Measurements from ENCODE around the gene FBLN7. TPM values are rescaled to one million over a fixed set of nuclear protein-coding genes. Genes with fewer than 3 reads are reported as not detected.
A peak's percentile ranks its signal among the peaks of the same experiment; 100 is the strongest.

The FBLN7 gene
- total RNA-seq, 3 donors from 2014 or later, result 9.2 to 15.7 (median 11.0) TPM

DNA sequence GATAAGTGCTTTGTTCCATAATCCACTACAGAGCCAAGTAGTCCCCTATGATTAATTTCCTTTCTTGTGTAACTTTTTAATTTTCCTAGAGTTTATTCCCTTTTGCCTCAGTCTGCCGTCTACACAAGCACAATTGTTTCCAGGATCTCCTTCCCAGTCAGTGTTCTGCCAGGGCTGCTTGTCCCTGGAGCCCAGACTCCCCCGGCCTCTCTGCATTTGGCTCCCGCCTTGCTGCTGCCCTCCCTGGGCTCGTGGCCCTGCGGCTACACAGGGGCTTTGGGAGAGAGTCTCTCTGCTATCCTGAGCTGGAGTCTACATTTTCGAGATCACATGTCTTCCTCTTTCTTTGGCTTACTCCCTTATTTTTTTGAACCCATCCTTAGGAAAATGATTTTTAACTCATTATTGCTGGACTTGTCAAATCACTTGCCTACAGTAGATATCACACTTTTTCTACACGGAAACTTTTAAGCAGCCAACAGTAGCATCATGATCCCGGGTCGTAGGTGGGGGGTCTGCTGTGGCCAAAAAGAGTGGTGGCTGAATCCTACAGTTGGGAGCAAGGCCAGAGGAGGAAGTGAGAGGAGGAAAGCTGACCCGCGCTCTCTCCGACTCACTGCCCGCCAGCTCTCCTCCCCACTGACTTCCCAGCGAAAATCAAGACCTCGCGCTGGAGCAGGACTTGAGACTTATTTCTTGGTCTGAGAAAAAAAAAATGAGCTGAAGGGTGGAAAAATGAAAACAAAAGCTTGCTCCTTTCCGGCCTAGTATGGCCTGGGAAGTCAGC is 9.4 kb downstream of the FBLN7 start:
- intact Hi-C loops (cut with DNase I; ENCODE audit: low total_unique reads), result no loop called here
- Histone ChIP-seq H3K36me3 (no peaks in the 10 kb centered on the region), H3K9me3 (no peaks in the 10 kb centered on the region), H3K4me3 (peak overlapping the region in 1 of 3 donors; percentile 22), H3K27me3 (no peaks in the 10 kb centered on the region), H3K27ac (peak overlapping the region; percentile 46 to 88), H3K4me1 (peaks cover 0 to 8% of the 10 kb centered on the region in 2 donors)
- TF ChIP-seq POLR2AphosphoS5 (IDR thresholded peaks at IDR 0.05) (no peak), POLR2A (IDR thresholded peaks at IDR 0.05) (no peak)
- TF ChIP-seq, protein P1, sequence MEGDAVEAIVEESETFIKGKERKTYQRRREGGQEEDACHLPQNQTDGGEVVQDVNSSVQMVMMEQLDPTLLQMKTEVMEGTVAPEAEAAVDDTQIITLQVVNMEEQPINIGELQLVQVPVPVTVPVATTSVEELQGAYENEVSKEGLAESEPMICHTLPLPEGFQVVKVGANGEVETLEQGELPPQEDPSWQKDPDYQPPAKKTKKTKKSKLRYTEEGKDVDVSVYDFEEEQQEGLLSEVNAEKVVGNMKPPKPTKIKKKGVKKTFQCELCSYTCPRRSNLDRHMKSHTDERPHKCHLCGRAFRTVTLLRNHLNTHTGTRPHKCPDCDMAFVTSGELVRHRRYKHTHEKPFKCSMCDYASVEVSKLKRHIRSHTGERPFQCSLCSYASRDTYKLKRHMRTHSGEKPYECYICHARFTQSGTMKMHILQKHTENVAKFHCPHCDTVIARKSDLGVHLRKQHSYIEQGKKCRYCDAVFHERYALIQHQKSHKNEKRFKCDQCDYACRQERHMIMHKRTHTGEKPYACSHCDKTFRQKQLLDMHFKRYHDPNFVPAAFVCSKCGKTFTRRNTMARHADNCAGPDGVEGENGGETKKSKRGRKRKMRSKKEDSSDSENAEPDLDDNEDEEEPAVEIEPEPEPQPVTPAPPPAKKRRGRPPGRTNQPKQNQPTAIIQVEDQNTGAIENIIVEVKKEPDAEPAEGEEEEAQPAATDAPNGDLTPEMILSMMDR (IDR thresholded peaks at IDR 0.05), result no peak
- no peak for DNase-seq (ENCODE audit: low spot score in 2 of 2)

DNA sequence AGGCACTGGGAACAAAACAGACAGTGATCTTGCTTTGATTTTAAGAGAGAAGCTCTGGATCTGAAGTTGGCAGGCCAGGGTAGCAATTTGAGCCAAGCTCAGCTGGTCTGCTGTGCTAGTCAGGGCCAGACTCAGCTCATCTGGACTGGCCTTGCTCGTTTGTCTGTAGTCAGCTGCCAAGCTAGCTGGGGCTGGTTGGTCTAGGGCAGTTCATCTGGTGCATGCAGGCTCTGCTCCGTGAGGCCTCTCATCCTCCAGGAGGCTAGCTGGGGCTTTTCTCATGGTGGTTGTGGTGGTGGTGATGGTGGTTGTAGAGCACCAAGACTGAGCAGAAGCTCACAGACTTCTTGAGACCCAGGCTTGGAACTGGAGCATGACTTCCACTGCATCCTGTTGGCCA is 10.3 kb downstream of the FBLN7 start:
- no peak for TF ChIP-seq POLR2AphosphoS5 (IDR thresholded peaks at IDR 0.05)
- no peak for TF ChIP-seq POLR2A (IDR thresholded peaks at IDR 0.05)
- TF ChIP-seq, protein P1 (IDR thresholded peaks at IDR 0.05), result no peak
- Histone ChIP-seq H3K9me3 (no peaks in the 10 kb centered on the region), H3K36me3 (no peaks in the 10 kb centered on the region), H3K27ac (peak overlapping the region; percentile 78 to 88), H3K4me1 (peaks cover 0 to 8% of the 10 kb centered on the region in 2 donors), H3K27me3 (no peaks in the 10 kb centered on the region), H3K4me3 (no peak overlapping the region)
- intact Hi-C loops (cut with DNase I; ENCODE audit: low total_unique reads), result no loop called here
- DNase-seq (ENCODE audit: low spot score in 2 of 2), result no peak

DNA sequence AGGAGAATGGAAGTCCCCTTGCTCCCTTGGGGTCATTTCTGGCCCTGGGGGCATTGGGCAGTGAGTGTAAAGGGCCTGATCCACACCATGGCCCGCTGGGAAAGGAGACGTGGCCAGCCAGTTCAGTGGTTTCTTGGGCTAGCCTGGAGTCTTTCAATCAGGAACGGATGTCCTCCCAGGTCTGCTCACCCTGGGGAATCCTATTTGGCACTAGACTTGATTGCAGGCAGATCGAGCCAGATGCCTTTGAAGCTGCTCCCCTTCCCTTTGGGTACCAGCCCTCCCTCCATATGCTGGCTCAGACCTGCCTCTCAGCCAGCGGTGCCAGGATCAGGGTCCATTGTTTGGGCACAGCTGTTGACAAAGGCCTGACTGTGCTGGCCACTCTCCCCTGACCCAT is 11.0 kb downstream of the FBLN7 start:
- no peaks in the 10 kb centered on the region for H3K36me3 ChIP-seq
- no peak overlapping the region for H3K4me3 ChIP-seq
- H3K27ac ChIP-seq, result peak overlapping the region; percentile 78 to 88
- H3K9me3 ChIP-seq, result no peaks in the 10 kb centered on the region
- no peak for DNase-seq (ENCODE audit: low spot score in 2 of 2)
- H3K27me3 ChIP-seq, result no peaks in the 10 kb centered on the region
- TF ChIP-seq, protein P1 (IDR thresholded peaks at IDR 0.05), result no peak
- TF ChIP-seq POLR2A (IDR thresholded peaks at IDR 0.05) (no peak), POLR2AphosphoS5 (IDR thresholded peaks at IDR 0.05) (no peak)
- H3K4me1 ChIP-seq, result peaks cover 0 to 8% of the 10 kb centered on the region in 2 donors
- intact Hi-C loops (cut with DNase I; ENCODE audit: low total_unique reads), result no loop called here

DNA sequence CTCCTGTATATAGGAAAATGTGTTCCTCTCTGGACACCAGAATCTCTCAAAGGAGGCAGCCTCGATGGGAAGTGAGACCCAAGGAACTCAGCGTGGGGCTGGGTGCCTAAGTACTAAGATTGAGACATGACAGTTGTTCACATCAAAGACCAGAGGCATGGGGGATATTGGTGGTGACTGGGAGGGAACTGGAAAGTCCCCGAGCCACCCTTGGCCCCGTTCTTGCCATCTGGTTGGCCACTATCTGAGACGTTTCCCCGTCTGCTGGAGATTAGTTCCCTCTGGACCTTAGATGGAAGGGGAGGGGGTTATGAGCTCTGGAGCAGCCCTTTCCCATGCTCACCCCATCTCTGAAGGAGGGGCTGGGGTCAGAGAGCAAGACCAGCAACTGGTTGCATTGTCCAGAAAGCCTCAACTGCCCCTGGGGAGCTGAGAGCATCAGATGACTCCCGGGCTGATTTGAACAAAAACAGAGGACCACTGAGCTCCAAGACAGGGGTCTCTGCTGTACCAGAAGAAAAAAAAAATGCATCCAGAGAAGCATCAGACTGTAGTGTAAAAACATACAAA is 11.8 kb downstream of the FBLN7 start:
- peaks cover 0 to 8% of the 10 kb centered on the region in 2 donors for H3K4me1 ChIP-seq
- H3K27ac ChIP-seq, result peak overlapping the region; percentile 78 to 88
- no peaks in the 10 kb centered on the region for H3K9me3 ChIP-seq
- TF ChIP-seq POLR2AphosphoS5 (IDR thresholded peaks at IDR 0.05), result no peak
- no peak for TF ChIP-seq POLR2A (IDR thresholded peaks at IDR 0.05)
- TF ChIP-seq, protein P1 (IDR thresholded peaks at IDR 0.05), result no peak
- DNase-seq (ENCODE audit: low spot score in 2 of 2), result no peak
- H3K36me3 ChIP-seq, result no peaks in the 10 kb centered on the region
- intact Hi-C loops (cut with DNase I; ENCODE audit: low total_unique reads), result no loop called here
- no peaks in the 10 kb centered on the region for H3K27me3 ChIP-seq
- H3K4me3 ChIP-seq, result no peak overlapping the region

DNA sequence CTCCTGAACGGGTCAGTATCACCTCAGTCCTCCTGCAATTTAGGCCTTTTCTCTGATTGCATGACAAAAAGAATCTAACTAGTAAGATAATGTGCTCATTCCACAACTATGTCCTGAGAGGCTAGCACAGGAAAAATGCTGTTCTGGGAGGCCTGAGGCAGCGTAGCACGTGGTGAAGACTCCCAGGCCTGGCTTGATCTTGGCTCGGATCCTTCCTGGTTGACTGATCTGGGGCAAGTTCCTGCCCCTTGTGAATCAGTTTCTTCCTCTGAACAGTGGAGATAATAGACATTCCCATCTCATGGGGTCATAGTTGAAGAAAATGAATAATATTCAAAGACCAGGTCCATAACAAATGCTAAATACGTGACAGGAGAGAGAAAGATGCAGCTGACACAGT is 12.3 kb downstream of the FBLN7 start:
- DNase-seq (ENCODE audit: low spot score in 2 of 2), result peak in 1 of 2 donors; percentile 48
- intact Hi-C loops (cut with DNase I; ENCODE audit: low total_unique reads), result no loop called here
- H3K27ac ChIP-seq, result peak overlapping the region; percentile 78 to 88

More for the DNA sequence above, 12.3 kb downstream of the FBLN7 start:
- Histone ChIP-seq H3K4me3 (no peak overlapping the region), H3K4me1 (peaks cover 0 to 8% of the 10 kb centered on the region in 2 donors), H3K36me3 (no peaks in the 10 kb centered on the region), H3K9me3 (no peaks in the 10 kb centered on the region), H3K27me3 (no peaks in the 10 kb centered on the region)
- peak in 2 of 3 donors; percentile 25 to 47 for TF ChIP-seq POLR2AphosphoS5 (IDR thresholded peaks at IDR 0.05)
- no peak for TF ChIP-seq POLR2A (IDR thresholded peaks at IDR 0.05)
